IMR-90 (cell line): ENCODE results near the gene CTBP2. TPM values are rescaled to one million over a fixed set of nuclear protein-coding genes. Genes with fewer than 3 reads are reported as not detected.
A peak's percentile ranks its signal among the peaks of the same experiment; 100 is the strongest.
"Not testable (repeated sequence)": the region's sequence is repeated elsewhere in the genome, so short reads cannot be mapped to it uniquely, and the experiment has no call there.

ENCODE experiments used
- ATAC-seq: fragments of 200-7000 bp; cut with Tn5 transposase; 2 replicates; pipeline ENCODE4 v1.9.1; 2020; ENCODE audit warnings: low read depth, mild to moderate bottlenecking, moderate library complexity
- BruUV-seq: library from RNA; stranded (reverse); fragments of 400-500 nt; replicated peaks from 2 replicates; lab custom pipeline; 2021; lab: Mats Ljungman, UMichigan
- CTCF ChIA-PET: fragments of 300-600 bp; formaldehyde crosslinking; extraction: SDS; loops from one replicate; lab custom pipeline; 2021; ENCODE audit warnings: antibody characterized with exemption; lab: Yijun Ruan, JAX
- POLR2A ChIA-PET: fragments of 300-600 bp; sonication (Branson Sonifier 250); formaldehyde crosslinking; loops from one replicate; lab custom pipeline; 2022; ENCODE audit warnings: antibody characterized with exemption; ENCODE audit not compliant: unreplicated experiment; lab: Charles Lee
- DNase-seq: peaks from one replicate; pipeline ENCODE4 v3.0.0; 2013
- H2AFZ ChIP-seq: replicated peaks from 2 replicates; pipeline ENCODE3; 2013; ENCODE audit warnings: low read length, mild to moderate bottlenecking; ENCODE audit not compliant: poor library complexity
- H2AK5ac ChIP-seq: 2 replicates; pipeline ENCODE4 v1.6.1; 2013; ENCODE audit warnings: low read depth, low read length, inconsistent platforms
- H2AK9ac ChIP-seq: replicated peaks from 2 replicates; pipeline ENCODE3; 2013; ENCODE audit warnings: mild to moderate bottlenecking, low read depth, low read length, moderate library complexity; ENCODE audit not compliant: poor library complexity
- H2BK120ac ChIP-seq: 2 replicates; pipeline ENCODE4 v1.6.1; 2013; ENCODE audit warnings: low read depth, low read length, inconsistent platforms
- H2BK15ac ChIP-seq: 3 replicates; pipeline ENCODE4 v1.6.1; 2013; ENCODE audit warnings: low read depth, low read length, inconsistent platforms
- H2BK20ac ChIP-seq: 2 replicates; pipeline ENCODE4 v1.6.1; 2013; ENCODE audit warnings: low read depth, mild to moderate bottlenecking, inconsistent platforms, low read length, moderate library complexity
- H2BK5ac ChIP-seq: 2 replicates; pipeline ENCODE4 v1.6.1; 2013; ENCODE audit warnings: mild to moderate bottlenecking, low read depth, low read length, inconsistent platforms; ENCODE audit not compliant: poor library complexity, severe bottlenecking
- H3K14ac ChIP-seq: replicated peaks from 2 replicates; pipeline ENCODE4 v1.6.1; 2013; ENCODE audit warnings: low read depth, low read length, inconsistent platforms
- H3K18ac ChIP-seq: 2 replicates; pipeline ENCODE4 v1.6.1; 2013; ENCODE audit warnings: low read depth, low read length, control low read depth
- H3K23ac ChIP-seq: 2 replicates; pipeline ENCODE4 v1.6.1; 2013; ENCODE audit warnings: low read depth, low read length, inconsistent platforms
- H3K27ac ChIP-seq: 2 replicates; pipeline ENCODE4 v1.5.1; 2013; ENCODE audit warnings: mild to moderate bottlenecking, control low read depth, low read length; ENCODE audit not compliant: insufficient read depth
- H3K27me3 ChIP-seq: 2 replicates; pipeline ENCODE4 v1.6.1; 2013; ENCODE audit warnings: low read length; ENCODE audit not compliant: control insufficient read depth, insufficient read depth
- H3K36me3 ChIP-seq: 2 replicates; pipeline ENCODE4 v1.6.1; 2013; ENCODE audit warnings: low read length, mixed read lengths; ENCODE audit not compliant: control insufficient read depth, insufficient read depth
- H3K4ac ChIP-seq: 2 replicates; pipeline ENCODE4 v1.6.1; 2013; ENCODE audit warnings: low read depth, low read length, inconsistent platforms
- H3K4me1 ChIP-seq: 2 replicates; pipeline ENCODE4 v1.6.1; 2013; ENCODE audit warnings: low read length, mixed read lengths; ENCODE audit not compliant: control insufficient read depth, insufficient read depth
- H3K4me2 ChIP-seq: 2 replicates; pipeline ENCODE4 v1.6.1; 2013; ENCODE audit warnings: low read depth, mild to moderate bottlenecking, control low read depth, low read length, moderate library complexity
- H3K4me3 ChIP-seq: 2 replicates; pipeline ENCODE4 v1.5.1; 2013; ENCODE audit warnings: low read depth, mild to moderate bottlenecking, control low read depth, low read length, moderate library complexity; ENCODE audit not compliant: insufficient read depth
- H3K56ac ChIP-seq: 2 replicates; pipeline ENCODE4 v1.6.1; 2013; ENCODE audit warnings: low read length, inconsistent platforms; ENCODE audit not compliant: insufficient read depth; ENCODE audit errors: extremely low read depth
- H3K79me1 ChIP-seq, 2 experiments: 2 replicates each; pipeline ENCODE4 v1.6.1; 2013; ENCODE audit warnings: low read length in 2 of 2, inconsistent platforms in 1 of 2, low read depth in 1 of 2
- H3K9ac ChIP-seq: 2 replicates; pipeline ENCODE4 v1.6.1; 2013; ENCODE audit warnings: low read depth, low read length, control low read depth
- H3K9me1 ChIP-seq: 2 replicates; pipeline ENCODE4 v1.6.1; 2013; ENCODE audit warnings: low read length, inconsistent platforms; ENCODE audit not compliant: insufficient read depth
- H3K9me3 ChIP-seq: 2 replicates; pipeline ENCODE4 v1.6.1; 2013; ENCODE audit warnings: low read length; ENCODE audit not compliant: control insufficient read depth, insufficient read depth
- H4K20me1 ChIP-seq: 2 replicates; pipeline ENCODE4 v1.6.1; 2013; ENCODE audit warnings: low read length, inconsistent platforms; ENCODE audit not compliant: insufficient read depth
- H4K5ac ChIP-seq: 2 replicates; pipeline ENCODE4 v1.6.1; 2013; ENCODE audit warnings: mild to moderate bottlenecking, low read depth, low read length, control low read depth
- H4K8ac ChIP-seq, 2 experiments: 2 replicates each; pipeline ENCODE4 v1.6.1; 2013; ENCODE audit warnings: low read depth in 2 of 2, low read length in 2 of 2, control low read depth in 1 of 2, inconsistent platforms in 1 of 2
- H4K91ac ChIP-seq: 2 replicates; pipeline ENCODE4 v1.6.1; 2013; ENCODE audit warnings: low read depth, low read length, inconsistent platforms; ENCODE audit not compliant: insufficient read depth
- CTCF ChIP-seq: conservative IDR thresholded peaks from 2 replicates; pipeline ENCODE4 v1.5.1; 2012; ENCODE audit warnings: mild to moderate bottlenecking, low read depth, low read length, improper control_type of control experiment
- WGBS, 2 experiments: methylation state at CpG; one replicate each; pipeline versions ENCODE4 v1.1.5 to v1.1.7; 2013; ENCODE audit warnings: missing lambda C conversion rate in 2 of 2; ENCODE audit not compliant: insufficient read length in 1 of 2; ENCODE audit errors: extremely low coverage in 2 of 2; 5-methylcytosine and 5-hydroxymethylcytosine counted together
- dilution Hi-C: fragments of 300-500 bp; cut with HindIII; formaldehyde crosslinking; loops from one replicate; pipeline ENCODE4 v1.14.3; 2018; ENCODE audit warnings: low sequenced_read_pairs; ENCODE audit not compliant: unreplicated experiment
- in situ Hi-C: fragments of 300-500 bp; cut with MboI; formaldehyde crosslinking; loops from 3 replicates; pipeline ENCODE4 v1.14.3; 2019; ENCODE audit warnings: low sequenced_read_pairs, inconsistent platforms, mixed read lengths
- intact Hi-C: fragments of 100-400 bp; cut with micrococcal nuclease; formaldehyde crosslinking; loops from 2 replicates; pipeline ENCODE4 v1.10.0; 2022
- polyA plus RNA-seq, 3 experiments: library from polyadenylated mRNA; depleted of rRNA; stranded (reverse); fragments of >200 nt; gene quantifications; 2 replicates each; pipeline ENCODE4 v1.2.3, GENCODE V29; 2012; ENCODE audit warnings: low replicate concordance in 1 of 3
- total RNA-seq: library from RNA; depleted of rRNA; stranded (reverse); fragments of >200 nt; gene quantifications from 2 replicates; pipeline ENCODE4 v1.2.3, GENCODE V29; 2012

The CTBP2 gene
- total and polyA plus RNA-seq, 2 of the 4 experiments (the other 2 are of a cell fraction) = 81.0 to 86.6 TPM

GRCh38 chr10:125151170-125151552, 9.2 kb downstream of the CTBP2 start (continued):
- no peak for TF ChIP-seq CTCF

- H2BK15ac ChIP-seq, H4K8ac ChIP-seq, ATAC-seq, H3K4me3 ChIP-seq, H2BK5ac ChIP-seq, H2AFZ ChIP-seq, H3K9me3 ChIP-seq, H3K27ac ChIP-seq, BruUV-seq, CTCF ChIA-PET, H2AK5ac ChIP-seq, H2BK20ac ChIP-seq, dilution Hi-C loops, H2BK120ac ChIP-seq, H3K14ac ChIP-seq, H4K91ac ChIP-seq, DNase-seq, H3K56ac ChIP-seq, intact Hi-C loops, H3K18ac ChIP-seq, H3K9ac ChIP-seq, H3K27me3 ChIP-seq, H4K5ac ChIP-seq, H3K4ac ChIP-seq, POLR2A ChIA-PET, H3K4me2 ChIP-seq: not testable (repeated sequence)
- H2AK9ac ChIP-seq = peak overlapping the region; percentile 56
- peaks cover 40% of the 10 kb centered on the region for H3K9me1 ChIP-seq
- peaks cover 95% of the 10 kb centered on the region for H4K20me1 ChIP-seq
- H3K79me1 ChIP-seq = peaks cover 8 to 81% of the 10 kb centered on the region in 2 experiments; a peak in 3 of 4 replicates
- H3K4me1 ChIP-seq = peaks cover 48% of the 10 kb centered on the region
- 97% methylated on average over 10 of the region's 16 CpGs; no CpG with 5 or more reads in 1 of the 2 experiments for WGBS, 2 experiments
- H3K36me3 ChIP-seq = peaks cover 14% of the 10 kb centered on the region
- peak overlapping the region; percentile 42; the same call in 1 of the 2 replicates for H3K23ac ChIP-seq
- in situ Hi-C loops = loop anchor here (10.0 kb wide), 1 partner anchor 96 kb away; no protein-coding TSS in a partner anchor
Observed at GRCh38 chr10:125150376-125151083, 9.8 kb downstream of the CTBP2 start.
